Measurements from ENCODE around the gene AVPR2. TPM values are rescaled to one million over a fixed set of nuclear protein-coding genes. Genes with fewer than 3 reads are reported as not detected.
A peak's percentile ranks its signal among the peaks of the same experiment; 100 is the strongest.

Gene AVPR2
- total RNA-seq, 1 donor from 2014 or later = not detected

GRCh38 chrX:153865321-153865580 lies 39.2 kb upstream of the AVPR2 start:
- Histone ChIP-seq H3K4me3 (no peak overlapping the region), H3K4me1 (peaks cover 6% of the 10 kb centered on the region), H3K36me3 (no peaks in the 10 kb centered on the region), H3F3A (ENCODE audit: low read depth) (no peaks in the 10 kb centered on the region), H3K4me2 (no peak overlapping the region), H3K9ac (no peak overlapping the region), H3K9me3 (ENCODE audit: low read depth) (no peaks in the 10 kb centered on the region), H3K27me3 (peaks cover 4% of the 10 kb centered on the region), H4K20me1 (ENCODE audit: low read depth) (no peaks in the 10 kb centered on the region), H2AFZ (replicated peaks) (no peak overlapping the region), H3K27ac (no peak overlapping the region), H3K79me2 (ENCODE audit: low read depth) (no peaks in the 10 kb centered on the region)
- DNase-seq (ENCODE audit: low spot score) = no peak
- Mint-ChIP-seq H3K27me3 (ENCODE audit: insufficient read depth, low read depth) (peaks cover 7% of the 10 kb centered on the region), H3K9me3 (peaks cover 22% of the 10 kb centered on the region), H3K4me3 (no peak overlapping the region), H3K27ac (no peak overlapping the region), H3K36me3 (peaks cover 2% of the 10 kb centered on the region), H3K4me1 (peaks cover 13% of the 10 kb centered on the region)
- TF ChIP-seq EZH2 (IDR thresholded peaks at IDR 0.05) = no peak
- no peak for TF ChIP-seq CTCF (IDR thresholded peaks at IDR 0.05)
- TF ChIP-seq EZH2phosphoT487 (IDR thresholded peaks at IDR 0.05) = no peak

- no peaks in the 10 kb centered on the region for H3F3A ChIP-seq (ENCODE audit: low read depth)
- H3K27ac ChIP-seq = no peak overlapping the region
- H3K79me2 ChIP-seq (ENCODE audit: low read depth) = no peaks in the 10 kb centered on the region
- H4K20me1 ChIP-seq (ENCODE audit: low read depth) = no peaks in the 10 kb centered on the region
- H3K9ac ChIP-seq = no peak overlapping the region
- no peaks in the 10 kb centered on the region for H3K36me3 ChIP-seq
- peaks cover 6% of the 10 kb centered on the region for H3K4me1 ChIP-seq
- Mint-ChIP-seq H3K27me3 (ENCODE audit: insufficient read depth, low read depth) (peaks cover 8% of the 10 kb centered on the region), H3K9me3 (peaks cover 23% of the 10 kb centered on the region), H3K4me1 (peaks cover 14% of the 10 kb centered on the region), H3K27ac (peak overlapping the region; percentile 72), H3K4me3 (peak overlapping the region; percentile 21), H3K36me3 (peaks cover 2% of the 10 kb centered on the region)
- TF ChIP-seq EZH2 (IDR thresholded peaks at IDR 0.05) (no peak), EZH2phosphoT487 (IDR thresholded peaks at IDR 0.05) (no peak), CTCF (IDR thresholded peaks at IDR 0.05) (no peak)
- H3K9me3 ChIP-seq (ENCODE audit: low read depth) = no peaks in the 10 kb centered on the region
- no peak overlapping the region for H3K4me2 ChIP-seq
- no peak overlapping the region for H3K4me3 ChIP-seq
- no peak overlapping the region for H2AFZ ChIP-seq (replicated peaks)
- H3K27me3 ChIP-seq = peaks cover 4% of the 10 kb centered on the region
- DNase-seq (ENCODE audit: low spot score) = no peak
Observed at GRCh38 chrX:153865685-153866084, 38.8 kb upstream of the AVPR2 start.

- no peak overlapping the region for H3K4me3 Mint-ChIP-seq
- no peak overlapping the region for H3K4me2 ChIP-seq
- no peak overlapping the region for H3K9ac ChIP-seq
- H3K27ac Mint-ChIP-seq = no peak overlapping the region
- H3K27ac ChIP-seq = no peak overlapping the region
- no peaks in the 10 kb centered on the region for H3F3A ChIP-seq (ENCODE audit: low read depth)
- peaks cover 2% of the 10 kb centered on the region for H3K36me3 Mint-ChIP-seq
- H3K36me3 ChIP-seq = no peaks in the 10 kb centered on the region
- no peaks in the 10 kb centered on the region for H3K79me2 ChIP-seq (ENCODE audit: low read depth)
- H3K4me1 Mint-ChIP-seq = peaks cover 16% of the 10 kb centered on the region
- no peak for DNase-seq (ENCODE audit: low spot score)
- no peak overlapping the region for H2AFZ ChIP-seq (replicated peaks)
- peaks cover 6% of the 10 kb centered on the region for H3K4me1 ChIP-seq
- H3K27me3 Mint-ChIP-seq (ENCODE audit: insufficient read depth, low read depth) = peaks cover 11% of the 10 kb centered on the region
- peaks cover 20% of the 10 kb centered on the region for H3K9me3 Mint-ChIP-seq
- H3K4me3 ChIP-seq = no peak overlapping the region
- H3K27me3 ChIP-seq = peaks cover 4% of the 10 kb centered on the region
- H3K9me3 ChIP-seq (ENCODE audit: low read depth) = no peaks in the 10 kb centered on the region
- no peaks in the 10 kb centered on the region for H4K20me1 ChIP-seq (ENCODE audit: low read depth)
- no peak for TF ChIP-seq EZH2phosphoT487 (IDR thresholded peaks at IDR 0.05)
- no peak for TF ChIP-seq CTCF (IDR thresholded peaks at IDR 0.05)
- TF ChIP-seq EZH2 (IDR thresholded peaks at IDR 0.05) = no peak
Observed at GRCh38 chrX:153866302-153867019, 38.0 kb upstream of the AVPR2 start.

All from neural progenitor cell (in vitro differentiated cells).